ENCODE data around the gene PTPN1. TPM values are rescaled to one million over a fixed set of nuclear protein-coding genes. Genes with fewer than 3 reads are reported as not detected.

Gene PTPN1
- total and polyA plus RNA-seq, 2 donors (not counting 3 experiments of a cell fraction or from before 2014, with no cell fraction given) = 41.1 to 64.3 TPM

GRCh38 chr20:50585678-50586077 is 75.5 kb downstream of the PTPN1 start:
- H3K4me2 ChIP-seq (ENCODE audit: insufficient read depth, low read length) = no peak overlapping the region
- no peak overlapping the region for H3K27ac ChIP-seq (ENCODE audit: insufficient read depth, low read depth, low read length)
- no peak overlapping the region for H2AFZ ChIP-seq (ENCODE audit: low read depth, low read length)
- H3K79me2 ChIP-seq (ENCODE audit: control insufficient read depth, insufficient read depth, low read length) = peaks cover 3% of the 10 kb centered on the region
- dilution Hi-C loops (cut with MboI; ENCODE audit: extremely low pct_ligation_motif_present, low sequenced_read_pairs) = no loop called here
- TF ChIP-seq POLR2A (IDR thresholded peaks at IDR 0.05; ENCODE audit: low read depth, low read length) = no peak
- TF ChIP-seq MAX (IDR thresholded peaks at IDR 0.05; ENCODE audit: insufficient read depth, insufficient read length) = no peak
- TF ChIP-seq EZH2 (IDR thresholded peaks at IDR 0.05; ENCODE audit: borderline replicate concordance, low read depth, low read length, severe bottlenecking) = no peak
- peaks cover 24 to 49% of the 10 kb centered on the region in 2 experiments for H3K36me3 ChIP-seq (ENCODE audit: control insufficient read depth in 2 of 2, extremely low read depth in 1 of 2, insufficient read depth in 2 of 2, low read length in 2 of 2)
- no peaks in the 10 kb centered on the region for H3K9me1 ChIP-seq (replicated peaks; ENCODE audit: control insufficient read depth, extremely low read depth, insufficient read depth, low read length)
- CTCF ChIA-PET = interaction anchor here (1.2 to 1.4 kb wide), 2 partner anchors 10 kb away, joined by 3 to 4 read pairs; no protein-coding TSS in a partner anchor
- no peak for DNase-seq (ENCODE audit: low read depth, low spot score)
- H3K4me3 ChIP-seq (replicated peaks in 1 of 3; ENCODE audit: insufficient read depth in 1 of 3, low read depth in 1 of 3, low read length in 3 of 3) = no peak overlapping the region
- no peaks in the 10 kb centered on the region for H3K9me3 ChIP-seq (replicated peaks; ENCODE audit: control insufficient read depth, insufficient read depth, low read length)
- POLR2A ChIA-PET = no interaction called here
- H3K9ac ChIP-seq (replicated peaks; ENCODE audit: extremely low read depth, insufficient read depth, low read length) = no peak overlapping the region
- H4K20me1 ChIP-seq (replicated peaks; ENCODE audit: control insufficient read depth, extremely low read depth, insufficient read depth, low read length) = no peaks in the 10 kb centered on the region
- H3K4me1 ChIP-seq (ENCODE audit: control insufficient read depth, extremely low read depth, insufficient read depth, low read length) = no peaks in the 10 kb centered on the region
- H3K27me3 ChIP-seq (ENCODE audit: control insufficient read depth in 2 of 2, insufficient read depth in 2 of 2, low read length in 2 of 2) = no peaks in the 10 kb centered on the region
- BruUV-seq (replicated peaks) = no TSS peak
- intact Hi-C loops (cut with micrococcal nuclease) = no loop called here
- FAIRE-seq = no peak

GRCh38 chr20:50586531-50587232 is 76.5 kb downstream of the PTPN1 start:
- dilution Hi-C loops (cut with MboI; ENCODE audit: extremely low pct_ligation_motif_present, low sequenced_read_pairs) = no loop called here
- Histone ChIP-seq H3K9me1 (replicated peaks; ENCODE audit: control insufficient read depth, extremely low read depth, insufficient read depth, low read length) (no peaks in the 10 kb centered on the region), H2AFZ (ENCODE audit: low read depth, low read length) (no peak overlapping the region), H3K9ac (replicated peaks; ENCODE audit: extremely low read depth, insufficient read depth, low read length) (no peak overlapping the region), H3K36me3 (ENCODE audit: control insufficient read depth in 2 of 2, extremely low read depth in 1 of 2, insufficient read depth in 2 of 2, low read length in 2 of 2) (peaks cover 15 to 42% of the 10 kb centered on the region in 2 experiments), H3K9me3 (replicated peaks; ENCODE audit: control insufficient read depth, insufficient read depth, low read length) (no peaks in the 10 kb centered on the region), H4K20me1 (replicated peaks; ENCODE audit: control insufficient read depth, extremely low read depth, insufficient read depth, low read length) (no peaks in the 10 kb centered on the region), H3K4me3 (replicated peaks in 1 of 3; ENCODE audit: insufficient read depth in 1 of 3, low read depth in 1 of 3, low read length in 3 of 3) (no peak overlapping the region), H3K79me2 (ENCODE audit: control insufficient read depth, insufficient read depth, low read length) (peaks cover 3% of the 10 kb centered on the region), H3K4me2 (ENCODE audit: insufficient read depth, low read length) (no peak overlapping the region), H3K4me1 (ENCODE audit: control insufficient read depth, extremely low read depth, insufficient read depth, low read length) (no peaks in the 10 kb centered on the region), H3K27me3 (ENCODE audit: control insufficient read depth in 2 of 2, insufficient read depth in 2 of 2, low read length in 2 of 2) (no peaks in the 10 kb centered on the region), H3K27ac (ENCODE audit: insufficient read depth, low read depth, low read length) (no peak overlapping the region)
- POLR2A ChIA-PET = no interaction called here
- FAIRE-seq = no peak
- no TSS peak for BruUV-seq (replicated peaks)
- CTCF ChIA-PET = interaction anchor here (0.8 to 2.4 kb wide), 4 partner anchors 11 to 401 kb away, joined by 3 to 7 read pairs (median 4); no protein-coding TSS in a partner anchor
- intact Hi-C loops (cut with micrococcal nuclease) = no loop called here
- no peak for DNase-seq (ENCODE audit: low read depth, low spot score)
- TF ChIP-seq CTCF (IDR thresholded peaks at IDR 0.05; ENCODE audit: extremely low read depth in 1 of 2, insufficient read depth in 1 of 2, low read depth in 1 of 2, low read length in 2 of 2) = no peak
- no peak for TF ChIP-seq MAX (IDR thresholded peaks at IDR 0.05; ENCODE audit: insufficient read depth, insufficient read length)
- TF ChIP-seq POLR2AphosphoS5 (IDR thresholded peaks at IDR 0.05; ENCODE audit: insufficient read depth, low read depth, low read length) = no peak
- TF ChIP-seq MYC (IDR thresholded peaks at IDR 0.05; ENCODE audit: low read depth, low read length) = no peak
- no peak for TF ChIP-seq EZH2 (IDR thresholded peaks at IDR 0.05; ENCODE audit: borderline replicate concordance, low read depth, low read length, severe bottlenecking)
- TF ChIP-seq FOS (IDR thresholded peaks at IDR 0.05; ENCODE audit: borderline replicate concordance, insufficient read depth, low read length) = no peak
- no peak for TF ChIP-seq POLR2A (IDR thresholded peaks at IDR 0.05; ENCODE audit: low read depth, low read length)
- no peak for TF ChIP-seq JUN (IDR thresholded peaks at IDR 0.05; ENCODE audit: borderline replicate concordance, insufficient read depth, insufficient read length, low read depth)
- TF ChIP-seq GATA2 (IDR thresholded peaks at IDR 0.05; ENCODE audit: insufficient read depth, insufficient read length, low read depth, low read length) = no peak

All from endothelial cell of umbilical vein (primary cell).